ENCODE data around the gene SVBP. TPM values are rescaled to one million over a fixed set of nuclear protein-coding genes. Genes with fewer than 3 reads are reported as not detected.

Gene SVBP
- total and polyA plus RNA-seq, 2 of the 8 experiments (the other 6 are each of a cell fraction or from before 2014, with no cell fraction given) = 29.7 to 30.2 TPM

GRCh38 chr1:42852608-42852980 is 35.4 kb upstream of the SVBP start (continued):
- no peak for TF ChIP-seq CTCF (IDR thresholded peaks at IDR 0.05; ENCODE audit: control extremely low read depth in 1 of 3, insufficient read depth in 1 of 3, low read depth in 1 of 3, low read length in 3 of 3)
- TF ChIP-seq CHD1 (IDR thresholded peaks at IDR 0.05; ENCODE audit: low read depth, low read length) = no peak
- TF ChIP-seq USF2 (IDR thresholded peaks at IDR 0.05; ENCODE audit: low read length) = no peak
- TF ChIP-seq ATF2 (IDR thresholded peaks at IDR 0.05; ENCODE audit: low read length) = no peak
- TF ChIP-seq CHD2 (IDR thresholded peaks at IDR 0.05; ENCODE audit: low read length) = no peak

Data from H1 (cell line).